ENCODE measurements around the gene MTIF3.

GRCh38 chr13:27393101-27393500 is 57.3 kb downstream of the MTIF3 start:
- TF ChIP-seq CTCF (conservative IDR thresholded peaks at IDR 0.05 in 1 of 2, IDR thresholded peaks at IDR 0.05 in 1 of 2; ENCODE audit: extremely low read depth in 1 of 2, insufficient read depth in 1 of 2, low read depth in 1 of 2, low read length in 2 of 2) (no peak), EZH2 (IDR thresholded peaks at IDR 0.05; ENCODE audit: borderline replicate concordance, low read length) (no peak)
